ENCODE measurements around the gene AIDA.
A peak's percentile ranks its signal among the peaks of the same experiment; 100 is the strongest.

AIDA gene

DNA sequence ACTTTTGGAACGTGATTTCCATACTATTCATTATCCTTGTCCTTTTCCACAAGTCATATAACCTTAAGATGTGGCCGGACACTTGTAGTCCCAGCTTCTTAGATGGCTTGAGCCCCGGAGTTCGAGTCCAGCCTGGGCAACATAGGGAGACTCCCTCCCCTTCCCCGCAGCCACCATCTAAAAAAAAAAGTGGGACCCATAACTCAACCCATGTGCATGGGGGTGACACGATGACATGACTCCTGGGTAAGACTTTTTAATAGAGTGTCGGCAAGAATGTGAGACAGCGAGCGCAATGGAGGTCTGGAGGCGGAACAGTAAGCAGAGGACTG is 68.7 kb downstream of the AIDA start:
- no peak for DNase-seq

DNA sequence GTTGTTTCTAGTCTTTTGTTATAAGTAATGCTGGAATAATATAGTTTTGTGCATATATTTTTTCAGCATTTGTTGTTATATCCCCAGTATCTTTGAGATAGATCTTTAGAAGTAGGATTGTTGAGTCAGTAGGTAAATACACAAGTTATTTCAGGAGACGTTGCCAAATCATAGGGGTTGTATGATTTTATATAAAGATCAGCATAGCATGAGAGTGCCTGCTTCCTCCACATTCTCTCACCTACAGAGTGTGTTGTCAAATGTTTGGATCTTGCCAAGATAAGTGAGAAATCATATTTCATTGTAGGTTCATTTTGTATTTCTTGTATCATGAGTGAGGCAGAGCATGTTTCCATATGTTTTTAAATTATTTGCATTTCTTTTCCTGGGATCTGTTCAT is 69.8 kb downstream of the AIDA start:
- DNase-seq = no peak

DNA sequence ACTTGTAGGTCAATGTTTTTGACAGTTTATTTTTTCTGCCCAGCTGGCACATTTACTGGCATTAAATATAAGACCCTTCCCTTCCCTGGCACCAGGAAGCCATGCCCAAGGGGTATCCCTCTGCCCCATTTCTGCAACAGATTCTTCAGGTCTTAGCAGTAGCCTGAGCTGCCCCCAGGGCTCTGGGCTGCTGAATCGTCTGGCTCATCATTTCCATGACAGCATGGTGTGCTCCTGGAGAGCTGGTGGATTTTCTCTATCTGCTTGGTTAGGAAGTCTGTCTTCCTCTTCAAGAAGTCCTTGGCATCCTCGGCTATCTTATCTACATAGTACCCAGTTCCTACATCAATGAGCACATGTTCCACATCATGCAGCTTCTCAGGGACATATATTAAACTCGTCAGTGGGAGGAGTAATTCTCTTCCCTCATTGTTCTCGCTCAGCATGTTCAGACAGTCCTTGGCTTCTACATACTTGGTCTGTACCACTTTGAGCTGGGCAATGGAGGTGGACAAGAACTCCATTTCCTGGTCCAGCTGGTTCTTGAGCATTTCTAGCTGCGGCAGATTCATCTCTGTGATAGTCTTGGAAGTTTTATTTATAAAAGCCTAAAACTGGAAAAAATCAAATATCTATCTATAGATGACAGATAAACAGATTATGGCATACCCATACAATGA is 70.9 kb downstream of the AIDA start:
- DNase-seq = no peak

DNA sequence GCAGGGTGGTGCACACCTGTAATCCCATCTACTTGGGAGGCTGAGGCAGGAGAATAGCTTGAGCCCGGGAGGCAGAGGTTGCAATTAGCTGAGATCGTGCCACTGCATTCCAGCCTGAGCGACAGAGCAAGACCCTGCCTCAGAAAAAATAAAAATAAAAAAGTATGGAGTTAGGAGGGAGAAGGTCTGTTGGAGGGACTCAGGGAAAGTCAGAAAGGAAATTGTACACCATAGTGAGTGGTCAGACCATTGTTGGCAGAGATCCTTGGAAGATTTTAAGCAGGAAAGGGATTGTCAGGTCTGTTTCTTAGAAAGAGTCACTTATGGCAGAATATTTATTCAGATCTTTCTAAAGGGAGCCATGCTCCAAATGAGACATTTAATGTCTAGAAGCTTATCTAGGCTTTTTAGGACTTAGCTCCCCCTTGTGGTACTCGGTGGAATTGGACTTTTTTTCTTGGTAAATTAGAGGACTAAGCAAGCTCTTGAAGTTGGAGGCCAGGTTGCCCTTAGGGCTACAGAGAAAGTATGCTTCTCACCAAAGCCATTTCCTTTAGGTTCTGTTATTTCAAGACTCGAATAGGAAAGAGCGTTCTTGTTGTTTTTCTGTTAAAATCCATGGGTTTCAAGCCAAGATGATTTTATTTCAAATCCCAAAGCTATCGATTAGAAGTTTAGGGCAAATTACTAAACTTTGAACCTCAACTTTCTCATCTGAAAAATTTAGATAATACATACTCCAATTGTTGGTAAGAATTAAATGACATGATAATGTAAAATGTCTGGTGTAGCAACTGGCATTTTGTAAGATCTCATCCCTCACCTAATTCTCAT is 77.9 kb downstream of the AIDA start:
- DNase-seq = peak; percentile 91

DNA sequence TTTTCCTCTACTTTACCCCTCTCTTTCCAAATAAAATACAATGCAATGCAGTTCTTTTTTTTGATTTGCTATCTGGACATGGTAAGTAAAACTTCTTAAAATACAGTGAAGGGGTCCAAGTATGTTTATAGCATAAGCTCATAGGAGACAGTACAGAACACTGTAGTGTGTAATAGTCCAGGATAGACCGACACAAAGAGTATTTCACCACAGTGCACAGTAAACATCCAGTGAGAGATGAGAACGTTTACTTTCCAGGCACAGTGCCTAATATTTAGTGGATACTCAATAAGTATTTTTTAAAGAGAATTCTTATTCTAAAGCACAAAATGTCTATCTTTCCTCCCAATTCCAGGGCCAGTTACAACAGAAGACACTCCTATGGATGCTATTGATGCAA is 79.5 kb downstream of the AIDA start:
- DNase-seq = no peak

DNA sequence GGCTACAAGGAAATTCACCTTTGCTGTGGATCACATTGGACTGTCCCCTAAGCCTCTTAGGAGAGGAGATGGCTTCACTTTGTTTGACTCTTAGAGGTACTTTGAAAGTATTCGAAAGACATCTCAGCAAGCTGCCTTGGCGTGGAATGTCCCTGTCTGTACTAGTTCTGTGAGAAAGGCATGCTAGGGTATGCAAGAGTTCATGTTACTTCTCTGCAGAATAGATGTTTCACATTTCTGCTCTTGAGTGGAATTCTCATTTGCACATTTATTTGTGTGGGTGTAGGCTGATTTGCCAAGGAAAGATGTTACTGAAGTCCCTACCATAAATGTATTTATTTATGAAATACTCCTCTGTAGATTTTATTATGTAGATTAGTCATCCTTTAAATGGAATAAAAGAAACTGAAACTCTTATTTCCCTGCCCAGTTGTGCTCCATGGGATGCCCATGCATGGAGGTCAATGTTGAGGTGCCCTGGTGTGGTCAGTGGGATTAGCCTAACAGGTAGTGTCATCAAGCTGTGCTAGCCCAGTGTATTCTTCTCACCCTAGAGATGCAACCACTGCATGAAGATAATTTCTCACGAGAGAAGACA is 80.6 kb downstream of the AIDA start:
- DNase-seq = no peak

DNA sequence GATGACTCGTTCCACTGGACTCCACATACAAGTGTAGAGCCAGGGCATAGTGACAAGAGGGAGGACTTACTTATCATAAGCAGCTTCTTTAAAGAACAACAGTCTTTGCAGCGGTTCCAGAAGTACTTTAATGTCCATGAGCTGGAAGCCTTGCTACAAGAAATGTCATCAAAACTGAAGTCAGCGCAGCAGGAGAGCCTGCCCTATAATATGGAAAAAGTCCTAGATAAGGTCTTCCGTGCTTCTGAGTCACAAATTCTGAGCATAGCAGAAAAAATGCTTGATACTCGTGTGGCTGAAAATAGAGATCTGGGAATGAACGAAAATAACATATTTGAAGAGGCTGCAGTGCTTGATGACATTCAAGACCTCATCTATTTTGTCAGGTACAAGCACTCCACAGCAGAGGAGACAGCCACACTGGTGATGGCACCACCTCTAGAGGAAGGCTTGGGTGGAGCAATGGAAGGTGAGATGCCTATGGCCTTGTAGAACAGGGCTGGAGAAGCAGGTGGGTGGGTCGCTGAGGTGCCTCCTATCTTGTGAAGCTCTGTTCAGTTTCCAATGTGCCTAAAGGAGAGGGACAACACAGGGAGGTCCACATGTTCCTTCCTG is 82.3 kb downstream of the AIDA start:
- DNase-seq = no peak

DNA sequence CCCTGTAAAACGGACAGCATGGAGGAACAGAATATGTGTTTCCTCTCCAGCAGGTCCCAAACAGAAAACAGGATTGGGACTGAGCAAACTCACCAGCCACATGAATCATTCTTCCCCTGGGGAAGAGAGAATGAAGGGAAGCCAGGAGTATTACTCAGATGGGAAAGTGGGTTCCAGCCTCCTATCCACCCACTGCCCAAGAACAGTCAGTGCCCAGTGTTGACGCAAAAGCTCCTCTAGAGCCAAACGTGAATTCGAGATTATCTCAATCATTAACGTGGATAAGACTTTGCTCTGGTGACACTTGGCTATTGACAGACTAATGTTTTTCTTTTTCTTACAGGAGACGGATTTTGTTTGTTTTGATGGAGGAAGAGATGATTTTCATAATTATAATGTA is 85.1 kb downstream of the AIDA start:
- no peak for DNase-seq

DNA sequence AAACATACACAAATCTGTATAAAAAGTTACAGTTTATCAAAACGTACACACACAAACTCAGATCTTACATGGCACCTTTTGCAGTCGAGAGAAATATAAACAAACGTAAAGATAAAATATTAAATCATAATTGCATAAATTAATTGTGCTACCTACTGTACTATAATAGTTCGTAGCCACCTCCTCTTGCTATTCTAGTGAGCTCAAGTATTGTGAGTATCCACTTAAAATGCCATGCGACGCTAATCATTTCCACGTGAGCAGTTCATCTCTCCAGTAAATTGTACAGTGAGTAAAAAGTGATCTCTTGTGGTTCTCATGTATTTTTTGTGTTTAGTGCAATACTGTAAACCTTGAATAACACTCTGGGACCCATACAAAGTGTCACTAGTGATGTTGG is 88.1 kb downstream of the AIDA start:
- no peak for DNase-seq

DNA sequence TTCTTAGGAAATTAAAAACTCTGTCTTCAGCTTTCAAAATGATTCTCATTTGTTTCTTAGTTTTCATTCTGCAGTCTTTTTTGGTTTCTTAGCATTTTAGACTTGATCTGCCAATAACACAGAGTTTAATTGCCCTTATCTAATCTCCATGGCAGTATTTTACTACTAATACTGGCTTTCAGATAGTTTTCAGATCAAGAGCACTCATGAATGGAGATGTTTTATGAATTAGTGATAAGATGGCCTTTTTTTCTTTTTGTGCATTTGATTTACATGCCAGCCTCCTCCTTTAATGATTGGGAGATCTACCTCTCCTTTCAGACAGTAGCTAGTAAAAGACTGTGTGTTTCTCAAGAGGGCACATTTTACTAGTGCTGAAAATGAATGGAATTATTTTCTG is 88.8 kb downstream of the AIDA start:
- no peak for DNase-seq

DNA sequence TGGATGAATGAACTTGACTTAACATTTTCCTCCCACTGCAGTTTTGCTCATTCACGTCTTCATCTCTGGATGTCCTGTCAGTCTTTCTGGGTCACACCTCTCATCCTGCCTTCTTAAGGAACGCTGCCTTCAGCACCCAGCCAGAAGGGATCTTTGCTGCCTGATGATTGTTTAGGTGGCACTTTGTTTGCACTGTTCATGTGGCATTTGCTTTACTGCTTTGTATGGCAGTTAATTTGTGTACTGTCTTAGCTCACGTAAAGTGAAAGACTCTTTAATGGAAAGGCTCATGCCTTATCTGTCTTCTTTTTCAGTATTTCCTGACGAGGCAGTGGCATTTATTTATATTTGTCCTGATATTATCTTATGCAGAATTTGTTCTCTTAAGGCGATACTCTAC is 89.5 kb downstream of the AIDA start:
- no peak for DNase-seq

DNA sequence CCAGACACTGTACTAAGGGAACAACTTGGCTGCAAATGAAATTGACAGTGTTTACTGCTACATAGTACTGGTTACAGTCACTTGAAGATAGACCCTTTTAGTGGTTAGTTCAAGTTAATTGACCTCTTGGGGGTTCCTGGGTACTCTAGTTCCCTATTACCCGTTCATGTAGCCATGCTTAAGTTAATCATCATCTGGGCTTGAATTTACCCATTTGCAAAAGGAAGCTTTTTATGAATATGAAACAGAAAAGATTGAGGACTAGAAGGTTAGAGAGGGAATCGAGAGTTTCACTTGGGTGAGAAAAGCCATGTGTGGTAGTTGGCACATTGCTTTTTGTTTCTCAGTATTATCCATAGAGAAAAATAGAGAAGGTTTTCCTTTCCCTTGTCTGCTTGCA is 91.7 kb downstream of the AIDA start:
- no peak for DNase-seq

DNA sequence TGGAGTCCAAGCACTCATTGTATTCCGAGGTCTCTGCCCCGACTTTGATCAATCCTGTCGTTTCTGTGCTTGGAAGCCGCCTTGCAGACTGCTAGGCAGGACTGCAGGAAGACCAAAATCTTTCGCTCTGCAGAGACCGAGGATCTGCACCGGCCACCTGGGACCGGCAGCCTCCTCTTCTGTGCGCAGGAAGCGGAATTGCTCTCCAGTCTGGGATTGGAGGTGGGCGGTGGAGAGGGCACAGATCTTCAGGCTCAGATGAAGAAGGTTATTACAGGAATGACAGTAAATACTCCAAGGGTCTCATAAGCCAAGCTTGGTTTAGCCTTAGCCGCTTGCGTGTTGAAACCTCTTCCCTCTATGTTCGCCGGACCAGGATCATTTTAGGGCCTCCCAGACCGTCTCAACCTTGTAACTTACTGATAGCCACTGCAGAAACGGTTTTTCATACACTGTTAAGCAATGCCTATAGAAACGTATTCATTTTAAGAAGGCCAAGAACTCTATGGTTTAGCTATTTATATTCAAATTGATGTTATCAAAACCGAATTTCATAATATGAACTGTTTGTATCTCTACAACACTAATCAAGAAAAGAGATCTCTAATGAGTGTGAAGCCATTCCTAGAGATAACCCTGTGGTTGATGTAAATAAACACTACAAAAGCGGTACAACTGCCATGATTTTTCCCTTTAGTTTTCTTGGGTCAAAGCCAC is 93.3 kb downstream of the AIDA start:
- no peak for DNase-seq
